SK-N-SH treated with all-trans-retinoic acid at 6 μM for 48 hours (cell line): ENCODE data around the gene BACH2.

Experiments used
- ATAC-seq: fragments of 200-7000 bp; cut with Tn5 transposase; 3 replicates; pipeline ENCODE4 v1.9.1; 2020; ENCODE audit warnings: mild to moderate bottlenecking, moderate library complexity
- BACH2 ChIP-seq: fragments of 250-450 bp; sonication (Bioruptor Pico); IDR thresholded peaks from 2 replicates; pipeline ENCODE4 v1.9.0; 2021; ENCODE audit warnings: mild to moderate bottlenecking, borderline replicate concordance
- CREB5 ChIP-seq: fragments of 250-450 bp; sonication (Bioruptor Pico); IDR thresholded peaks from 2 replicates; pipeline ENCODE4 v1.5.1; 2020; ENCODE audit warnings: low read depth, mild to moderate bottlenecking, moderate library complexity
- CSDC2 ChIP-seq: fragments of 250-450 bp; sonication (Bioruptor Pico); IDR thresholded peaks from 2 replicates; pipeline ENCODE4 v1.5.0; 2020; ENCODE audit warnings: mild to moderate bottlenecking, moderate library complexity
- CSRNP3 ChIP-seq: fragments of 250-450 bp; sonication (Bioruptor Pico); IDR thresholded peaks from 2 replicates; pipeline ENCODE4 v1.5.1; 2021; ENCODE audit warnings: mild to moderate bottlenecking, moderate library complexity
- ESRRG ChIP-seq: fragments of 250-450 bp; sonication (Bioruptor Pico); IDR thresholded peaks from 2 replicates; pipeline ENCODE4 v1.6.1; 2021; ENCODE audit warnings: mild to moderate bottlenecking
- GLIS3 ChIP-seq: fragments of 250-450 bp; sonication (Bioruptor Pico); IDR thresholded peaks from 2 replicates; pipeline ENCODE4 v1.5.0; 2020; ENCODE audit warnings: mild to moderate bottlenecking, moderate library complexity
- ISL1 ChIP-seq: fragments of 250-450 bp; sonication (Bioruptor Pico); IDR thresholded peaks from 2 replicates; pipeline ENCODE4 v2.1.2; 2022; ENCODE audit warnings: mild to moderate bottlenecking, moderate library complexity
- OSR1 ChIP-seq: fragments of 250-450 bp; sonication (Bioruptor Pico); IDR thresholded peaks from 2 replicates; pipeline ENCODE4 v1.8.0; 2022; ENCODE audit warnings: moderate library complexity, mild to moderate bottlenecking, inconsistent platforms
- PATZ1 ChIP-seq: fragments of 250-450 bp; sonication (Bioruptor Pico); IDR thresholded peaks from 2 replicates; pipeline ENCODE4 v1.8.0; 2020; ENCODE audit warnings: mild to moderate bottlenecking, moderate library complexity, borderline replicate concordance
- POU6F1 ChIP-seq: fragments of 250-450 bp; sonication (Bioruptor Pico); IDR thresholded peaks from 2 replicates; pipeline ENCODE4 v1.8.0; 2021; ENCODE audit warnings: low read depth, mild to moderate bottlenecking, moderate library complexity, borderline replicate concordance
- PPARA ChIP-seq: fragments of 250-450 bp; sonication (Bioruptor Pico); IDR thresholded peaks from 2 replicates; pipeline ENCODE4 v1.5.0; 2020; ENCODE audit warnings: mild to moderate bottlenecking, borderline replicate concordance
- RARB ChIP-seq: fragments of 250-450 bp; sonication (Bioruptor Pico); IDR thresholded peaks from 2 replicates; pipeline ENCODE4 v1.8.0; 2021; ENCODE audit warnings: mild to moderate bottlenecking, moderate library complexity
- SNAI2 ChIP-seq: fragments of 250-450 bp; sonication (Bioruptor Pico); IDR thresholded peaks from 2 replicates; pipeline ENCODE4 v1.5.0; 2020; ENCODE audit warnings: mild to moderate bottlenecking, moderate library complexity
- TCF4 ChIP-seq: fragments of 250-450 bp; sonication (Bioruptor Pico); IDR thresholded peaks from 2 replicates; pipeline ENCODE4 v1.8.0; 2021; ENCODE audit warnings: mild to moderate bottlenecking, moderate library complexity, borderline replicate concordance
- TOX ChIP-seq: fragments of 250-450 bp; sonication (Bioruptor Pico); IDR thresholded peaks from 2 replicates; pipeline ENCODE4 v1.8.0; 2021; ENCODE audit warnings: mild to moderate bottlenecking, moderate library complexity, borderline replicate concordance
- TSHZ2 ChIP-seq: fragments of 250-450 bp; sonication (Bioruptor Pico); IDR thresholded peaks from 2 replicates; pipeline ENCODE4 v1.5.0; 2020; ENCODE audit warnings: mild to moderate bottlenecking, moderate library complexity
- ZC3H10 ChIP-seq: fragments of 250-450 bp; sonication (Bioruptor Pico); IDR thresholded peaks from 2 replicates; pipeline ENCODE4 v1.5.1; 2021; ENCODE audit warnings: mild to moderate bottlenecking, moderate library complexity
- ZFP3 ChIP-seq: fragments of 250-450 bp; sonication (Bioruptor Pico); IDR thresholded peaks from 2 replicates; pipeline ENCODE4 v1.5.0; 2020; ENCODE audit warnings: mild to moderate bottlenecking, moderate library complexity
- ZFP30 ChIP-seq: fragments of 450-650 bp; formaldehyde crosslinking; IDR thresholded peaks from 2 replicates; pipeline ENCODE4 v1.5.0; 2022; ENCODE audit warnings: mild to moderate bottlenecking, moderate library complexity
- ZNF565 ChIP-seq: fragments of 450-650 bp; formaldehyde crosslinking; conservative IDR thresholded peaks from 2 replicates; pipeline ENCODE4 v1.5.0; 2020; ENCODE audit warnings: low read depth, mild to moderate bottlenecking, moderate library complexity
- ZNF70 ChIP-seq: fragments of 450-650 bp; formaldehyde crosslinking; IDR thresholded peaks from 2 replicates; pipeline ENCODE4 v1.5.0; 2020; ENCODE audit warnings: mild to moderate bottlenecking, moderate library complexity
- ZNF8 ChIP-seq: fragments of 450-650 bp; formaldehyde crosslinking; IDR thresholded peaks from 2 replicates; pipeline ENCODE4 v1.5.0; 2020; ENCODE audit warnings: mild to moderate bottlenecking, moderate library complexity

Gene BACH2

GRCh38 chr6:90289902-90290301 lies 6.7 kb downstream of the BACH2 start (continued):
- TF ChIP-seq CREB5 (CRISPR knock-in tag): no peak
- no peak for TF ChIP-seq ZNF8 (CRISPR knock-in tag)
- TF ChIP-seq TCF4 (CRISPR knock-in tag): no peak
- no peak for TF ChIP-seq TOX (CRISPR knock-in tag)
- no peak for TF ChIP-seq ZFP30 (CRISPR knock-in tag)
- no peak for TF ChIP-seq ESRRG

- TF ChIP-seq CSDC2 (CRISPR knock-in tag) (no peak), TCF4 (CRISPR knock-in tag) (no peak), CSRNP3 (CRISPR knock-in tag) (no peak), RARB (no peak), ZFP30 (CRISPR knock-in tag) (no peak), CREB5 (CRISPR knock-in tag) (no peak), SNAI2 (no peak), ZFP3 (no peak), TOX (CRISPR knock-in tag) (no peak), PPARA (CRISPR knock-in tag) (no peak), ZNF70 (CRISPR knock-in tag) (no peak), GLIS3 (CRISPR knock-in tag) (no peak), OSR1 (CRISPR knock-in tag) (no peak), PATZ1 (CRISPR knock-in tag) (no peak), ZC3H10 (CRISPR knock-in tag) (no peak), ZNF8 (CRISPR knock-in tag) (no peak), ISL1 (CRISPR knock-in tag) (no peak), POU6F1 (CRISPR knock-in tag) (no peak)
- no peak for ATAC-seq
These were observed 8.2 kb downstream of the BACH2 start for GRCh38 chr6:90288404-90288803.

- no peak for ATAC-seq
- TF ChIP-seq CREB5 (CRISPR knock-in tag): no peak
- TF ChIP-seq ZNF565: no peak
- TF ChIP-seq CSDC2 (CRISPR knock-in tag): no peak
- no peak for TF ChIP-seq ZNF8 (CRISPR knock-in tag)
- TF ChIP-seq ZC3H10 (CRISPR knock-in tag): no peak
- TF ChIP-seq SNAI2: no peak
- TF ChIP-seq PPARA (CRISPR knock-in tag): no peak
- no peak for TF ChIP-seq ZNF70 (CRISPR knock-in tag)
- no peak for TF ChIP-seq BACH2 (CRISPR knock-in tag)
- no peak for TF ChIP-seq TOX (CRISPR knock-in tag)
- no peak for TF ChIP-seq ESRRG
- TF ChIP-seq TCF4 (CRISPR knock-in tag): no peak
- TF ChIP-seq RARB: no peak
- TF ChIP-seq GLIS3 (CRISPR knock-in tag): no peak
- TF ChIP-seq TSHZ2: no peak
These were observed 9.7 kb downstream of the BACH2 start for GRCh38 chr6:90286884-90287488.
